Activated T-helper 2 cell treated with anti-CD3 and anti-CD28 coated beads, Interferon-gamma antibody, Interleukin-2, Interleukin-4, amounts not matched to agents 10 μg/mL and 5 μg/mL and 100 μg/mL, durations not matched to agents 14 hours and 24 hours and 36 hours (primary cell): ENCODE data around the gene ICE2. TPM values are rescaled to one million over a fixed set of nuclear protein-coding genes. Genes with fewer than 3 reads are reported as not detected.
A peak's percentile ranks its signal among the peaks of the same experiment; 100 is the strongest.

Experiments
- DNase-seq: peaks from one replicate; pipeline ENCODE4 v3.0.0; 2021; ENCODE audit warnings: low spot score
- H3K27ac Mint-ChIP-seq: one replicate; pipeline ENCODE4 v1.8.0; 2021; ENCODE audit warnings: mixed read lengths
- H3K27me3 Mint-ChIP-seq: one replicate; pipeline ENCODE4 v1.8.0; 2021; ENCODE audit warnings: low read depth, mixed read lengths
- H3K36me3 Mint-ChIP-seq: one replicate; pipeline ENCODE4 v1.8.0; 2021; ENCODE audit warnings: low read depth, mixed read lengths
- H3K4me1 Mint-ChIP-seq: one replicate; pipeline ENCODE4 v1.8.0; 2021; ENCODE audit warnings: low read depth, mixed read lengths
- H3K4me3 Mint-ChIP-seq: one replicate; pipeline ENCODE4 v1.8.0; 2021; ENCODE audit warnings: low read depth, mild to moderate bottlenecking, moderate library complexity, mixed read lengths
- H3K9me3 Mint-ChIP-seq: one replicate; pipeline ENCODE4 v1.8.0; 2021; ENCODE audit warnings: mixed read lengths
- intact Hi-C: fragments of 100-400 bp; cut with micrococcal nuclease; formaldehyde crosslinking; loops from one replicate; pipeline ENCODE4 v1.15.1; 2023
- total RNA-seq: library from RNA; stranded (reverse); gene quantifications from 2 replicates; pipeline ENCODE4 v1.2.3, GENCODE V29; 2022

The ICE2 gene
- total RNA-seq, 1 donor from 2014 or later, result 50.4 TPM

DNA sequence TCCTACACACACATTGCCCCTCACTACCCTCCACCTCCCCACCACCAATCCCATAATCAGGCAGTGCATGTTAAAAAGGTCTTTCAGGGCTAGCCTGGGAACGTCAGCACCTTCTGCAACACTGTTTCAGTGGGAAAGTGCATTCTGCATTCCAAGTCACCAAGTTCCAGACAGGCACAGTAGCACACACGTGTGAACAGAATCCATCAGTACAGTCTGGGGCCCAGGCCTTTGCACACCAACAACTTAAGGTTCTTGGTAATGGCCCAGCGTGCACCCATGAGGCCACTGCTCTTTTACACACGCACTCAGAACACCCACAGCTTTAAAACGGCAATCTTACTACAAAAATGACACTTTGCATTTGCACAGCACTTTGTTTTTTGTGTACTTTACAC, 82.4 kb downstream of the ICE2 start:
- DNase-seq, result no peak
- peak overlapping the region; percentile 96 for H3K4me3 Mint-ChIP-seq
- intact Hi-C loops, result loop anchor here (5.0 to 10.0 kb wide), 2 partner anchors 186 to 328 kb away; no protein-coding TSS in a partner anchor
- H3K27ac Mint-ChIP-seq, result peak overlapping the region; percentile 97
- H3K27me3 Mint-ChIP-seq, result no peaks in the 10 kb centered on the region
- no peaks in the 10 kb centered on the region for H3K9me3 Mint-ChIP-seq
- peaks cover 73% of the 10 kb centered on the region for H3K4me1 Mint-ChIP-seq
- peaks cover 52% of the 10 kb centered on the region for H3K36me3 Mint-ChIP-seq

DNA sequence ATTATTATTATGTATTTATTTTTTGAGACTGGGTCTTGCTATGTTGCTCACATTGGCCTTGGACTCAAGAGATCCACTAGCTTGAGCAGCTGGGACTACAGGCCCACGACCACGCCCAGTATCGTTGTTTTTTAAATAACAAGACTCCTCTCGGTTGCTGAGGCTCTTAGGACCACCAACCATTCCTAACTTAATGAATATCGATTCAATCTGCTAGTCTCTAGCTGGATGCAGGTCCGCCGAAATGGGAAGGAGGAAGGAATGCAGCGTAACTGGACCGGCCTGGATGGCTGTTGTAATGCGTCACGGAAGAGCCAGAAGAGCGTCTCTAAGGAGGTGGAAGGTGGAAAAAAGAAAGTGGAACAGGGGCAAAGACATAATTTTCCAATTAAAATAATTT, 82.8 kb downstream of the ICE2 start:
- H3K27me3 Mint-ChIP-seq, result no peaks in the 10 kb centered on the region
- peaks cover 76% of the 10 kb centered on the region for H3K4me1 Mint-ChIP-seq
- H3K27ac Mint-ChIP-seq, result peak overlapping the region; percentile 24
- intact Hi-C loops, result loop anchor here (5.0 to 10.0 kb wide), 2 partner anchors 186 to 329 kb away; no protein-coding TSS in a partner anchor
- DNase-seq, result no peak
- peaks cover 55% of the 10 kb centered on the region for H3K36me3 Mint-ChIP-seq
- H3K9me3 Mint-ChIP-seq, result no peaks in the 10 kb centered on the region
- peak overlapping the region; percentile 79 for H3K4me3 Mint-ChIP-seq

DNA sequence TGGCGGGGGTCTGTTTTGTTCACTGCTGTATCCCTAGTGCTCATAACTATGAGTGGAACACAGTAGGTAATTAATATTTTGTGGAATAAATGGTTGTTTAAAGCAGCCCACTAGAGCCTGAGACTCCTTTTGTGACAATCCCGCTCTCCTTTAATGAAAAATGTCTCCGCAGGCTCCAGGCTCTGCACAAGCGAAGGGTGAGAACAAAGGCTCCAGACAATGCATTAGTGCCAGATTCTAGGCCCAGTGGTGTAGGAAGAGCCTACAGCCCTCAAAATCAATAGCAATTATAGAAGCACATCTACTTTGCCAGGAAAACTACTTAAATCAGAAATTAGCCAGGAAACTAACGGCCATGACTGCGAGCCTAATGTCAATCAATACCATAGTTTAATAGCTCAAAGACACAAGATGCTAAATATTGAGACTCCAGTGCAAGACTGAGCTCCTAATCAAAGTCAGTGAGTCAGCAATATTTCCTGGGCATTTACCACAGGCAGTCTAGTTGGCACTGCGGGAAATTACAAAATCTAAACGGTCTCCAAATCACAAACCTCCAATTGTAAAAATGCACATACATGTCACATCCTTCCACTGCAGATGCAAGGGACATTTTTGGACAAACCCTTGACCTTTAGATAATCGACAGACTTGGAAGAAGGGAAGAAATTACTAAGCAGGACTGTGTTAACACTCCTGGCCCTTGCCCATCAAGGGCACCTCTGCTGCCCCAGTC, 83.5 kb downstream of the ICE2 start:
- Mint-ChIP-seq H3K4me3 (peak overlapping the region; percentile 49), H3K27ac (no peak overlapping the region), H3K36me3 (peaks cover 58% of the 10 kb centered on the region), H3K27me3 (no peaks in the 10 kb centered on the region), H3K4me1 (peaks cover 75% of the 10 kb centered on the region), H3K9me3 (no peaks in the 10 kb centered on the region)
- DNase-seq, result no peak
- intact Hi-C loops, result loop anchor here (5.0 to 10.0 kb wide), 2 partner anchors 187 to 329 kb away; no protein-coding TSS in a partner anchor

DNA sequence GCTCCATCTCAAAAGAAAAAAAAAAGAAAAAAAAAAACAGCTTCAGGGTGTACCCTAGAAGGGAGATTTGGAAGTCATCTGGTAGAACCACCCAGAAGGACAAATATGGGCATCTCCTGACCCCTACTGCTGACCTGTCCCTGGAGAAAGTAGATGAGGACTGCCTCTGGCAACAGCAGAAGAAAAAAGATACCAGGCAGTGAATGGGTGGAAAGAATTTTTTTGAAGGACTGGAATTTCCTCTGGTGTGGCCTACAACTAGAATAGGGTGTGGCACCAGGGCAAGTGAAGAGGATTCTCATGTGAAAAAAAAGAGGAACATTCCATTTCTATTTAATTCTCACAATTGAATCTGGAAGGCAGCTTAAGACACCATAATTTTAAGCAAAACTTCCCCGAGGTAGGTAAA, 84.2 kb downstream of the ICE2 start:
- no peak overlapping the region for H3K4me3 Mint-ChIP-seq
- H3K36me3 Mint-ChIP-seq, result peaks cover 65% of the 10 kb centered on the region

DNA sequence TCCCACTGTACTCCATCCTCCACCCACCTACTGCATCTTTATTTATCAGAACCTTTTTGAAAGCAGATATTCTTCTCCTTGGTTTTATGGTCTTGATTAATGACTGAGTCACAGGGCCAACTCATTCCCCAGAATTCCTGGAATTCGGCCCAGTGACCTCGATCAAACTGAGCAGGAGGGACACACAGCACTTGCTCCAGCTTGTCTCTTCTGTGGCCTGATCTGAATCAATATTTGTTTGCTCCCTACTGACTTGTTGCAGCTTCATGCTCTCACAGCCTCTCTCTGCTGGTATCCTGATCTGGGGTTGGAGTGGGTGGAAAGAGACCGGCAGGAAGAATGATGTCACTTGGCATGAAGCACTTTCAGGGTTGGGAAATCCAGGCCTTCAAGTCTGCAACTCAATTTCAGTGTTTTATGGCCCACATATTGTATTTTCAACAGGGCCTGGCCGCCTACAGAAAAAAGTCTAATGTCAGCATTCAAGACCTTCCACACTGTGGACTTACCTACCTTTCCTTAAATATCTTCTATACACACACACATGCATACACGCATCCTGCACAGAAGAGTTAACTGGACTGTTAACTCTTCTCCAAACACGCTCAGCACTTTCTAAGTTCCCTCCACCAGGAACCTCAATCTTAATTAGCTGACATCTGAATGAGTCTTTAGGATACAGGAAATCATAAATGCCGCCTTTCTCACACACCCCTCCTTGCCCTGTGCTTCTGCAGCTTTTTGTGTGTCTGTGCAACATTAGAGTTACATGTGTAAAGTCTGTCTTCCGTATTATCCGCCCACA, 85.8 kb downstream of the ICE2 start:
- Mint-ChIP-seq H3K27me3 (no peaks in the 10 kb centered on the region), H3K9me3 (no peaks in the 10 kb centered on the region), H3K4me3 (peak overlapping the region; percentile 34), H3K4me1 (peaks cover 80% of the 10 kb centered on the region), H3K36me3 (peaks cover 66% of the 10 kb centered on the region), H3K27ac (peak overlapping the region; percentile 83)
- intact Hi-C loops, result loop anchor here (1.0 to 10.0 kb wide), 2 partner anchors 86 to 332 kb away; partner anchors contain the start of gene ICE2
- DNase-seq, result no peak

More for the DNA sequence above, 84.2 kb downstream of the ICE2 start:
- no peaks in the 10 kb centered on the region for H3K9me3 Mint-ChIP-seq
- intact Hi-C loops, result loop anchor here (5.0 to 10.0 kb wide), 2 partner anchors 188 to 330 kb away; no protein-coding TSS in a partner anchor
- H3K4me1 Mint-ChIP-seq, result peaks cover 79% of the 10 kb centered on the region
- H3K27ac Mint-ChIP-seq, result no peak overlapping the region
- no peaks in the 10 kb centered on the region for H3K27me3 Mint-ChIP-seq
- no peak for DNase-seq

DNA sequence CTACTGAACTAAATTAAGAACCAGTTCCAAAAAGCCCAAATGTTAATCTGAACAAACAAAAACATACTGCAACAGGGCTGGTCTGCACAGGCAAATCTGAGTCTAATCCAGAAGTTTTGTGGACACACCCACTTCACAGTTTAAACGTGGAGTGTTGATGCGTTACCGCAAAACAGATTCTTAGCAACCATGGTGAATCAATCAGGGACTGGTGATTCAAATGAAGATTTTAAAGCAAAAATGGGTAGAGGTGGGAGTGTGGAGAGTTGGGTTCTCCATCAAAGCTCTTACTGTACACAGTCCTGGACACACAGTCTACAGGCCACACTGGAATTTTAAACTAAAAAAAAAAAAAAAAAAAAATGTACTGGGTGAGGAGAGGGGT, 86.3 kb downstream of the ICE2 start:
- Mint-ChIP-seq H3K36me3 (peaks cover 68% of the 10 kb centered on the region), H3K9me3 (no peaks in the 10 kb centered on the region), H3K27ac (peak overlapping the region; percentile 83), H3K27me3 (no peaks in the 10 kb centered on the region), H3K4me1 (peaks cover 82% of the 10 kb centered on the region), H3K4me3 (no peak overlapping the region)
- DNase-seq, result peak; percentile 48
- intact Hi-C loops, result loop anchor here (10.0 kb wide), 1 partner anchor 332 kb away; no protein-coding TSS in a partner anchor

DNA sequence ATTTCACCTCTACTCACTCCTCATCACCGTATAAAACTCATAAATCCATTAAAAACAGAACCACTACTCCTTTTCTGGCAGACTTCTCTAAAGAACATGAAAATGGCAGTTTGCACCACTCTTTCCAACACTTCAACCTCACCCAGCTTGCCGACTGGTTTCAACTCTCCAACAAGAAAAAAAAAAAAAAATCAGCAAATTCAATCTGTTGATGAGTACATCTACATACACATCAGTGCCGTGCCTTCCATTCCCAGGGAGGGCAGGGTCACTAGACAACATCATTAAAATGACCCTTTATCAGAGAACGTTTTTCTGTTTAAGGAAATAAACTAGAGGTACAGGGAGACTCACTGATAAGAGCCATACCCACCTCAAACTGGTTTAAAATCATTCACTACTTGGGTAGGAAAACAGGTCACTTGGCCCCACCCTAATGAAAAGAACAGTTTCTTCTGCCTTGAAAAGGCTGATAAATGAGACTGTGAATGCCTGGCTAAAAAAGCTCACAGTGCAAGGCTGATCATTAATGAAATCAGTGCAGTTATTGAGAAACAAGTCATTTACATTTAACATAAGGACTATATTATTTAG, 87.1 kb downstream of the ICE2 start:
- H3K9me3 Mint-ChIP-seq, result no peaks in the 10 kb centered on the region
- DNase-seq, result no peak
- no peak overlapping the region for H3K4me3 Mint-ChIP-seq

DNA sequence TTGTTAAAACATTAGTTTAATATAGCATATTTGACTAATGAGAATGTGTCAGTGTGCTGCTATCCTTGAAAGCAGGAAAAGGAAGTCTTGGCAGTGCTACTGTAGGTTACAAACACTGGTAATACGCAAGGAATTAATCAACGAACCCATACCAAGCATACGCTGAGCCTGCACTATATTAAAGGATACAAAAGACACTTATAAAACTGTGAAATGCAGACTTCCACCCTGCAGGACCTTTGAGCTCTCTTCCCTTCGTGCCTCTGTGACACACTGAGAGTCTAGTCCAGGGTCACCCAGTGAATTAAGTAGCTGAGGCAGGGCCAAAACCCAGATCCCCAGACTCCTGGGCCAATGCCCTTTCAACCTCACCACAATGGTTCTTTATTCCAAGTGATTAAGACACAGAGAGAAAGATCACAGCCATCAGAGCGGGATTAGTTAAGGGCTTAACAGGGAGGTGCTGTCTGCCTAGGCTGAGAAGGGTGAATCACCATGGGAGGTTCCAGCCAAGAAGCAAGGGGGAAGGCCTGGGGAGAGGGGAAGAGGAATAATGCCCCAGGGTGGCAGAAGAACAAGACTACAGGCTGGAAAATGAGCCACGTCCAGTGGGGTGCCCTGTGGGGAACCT, 88.0 kb downstream of the ICE2 start:
- Mint-ChIP-seq H3K27ac (peak overlapping the region; percentile 67), H3K9me3 (no peaks in the 10 kb centered on the region), H3K36me3 (peaks cover 72% of the 10 kb centered on the region), H3K4me1 (peaks cover 75% of the 10 kb centered on the region), H3K27me3 (no peaks in the 10 kb centered on the region), H3K4me3 (no peak overlapping the region)
- intact Hi-C loops, result loop anchor here (10.0 kb wide), 1 partner anchor 334 kb away; no protein-coding TSS in a partner anchor
- no peak for DNase-seq

More for the DNA sequence above, 87.1 kb downstream of the ICE2 start:
- peaks cover 82% of the 10 kb centered on the region for H3K4me1 Mint-ChIP-seq
- H3K27me3 Mint-ChIP-seq, result no peaks in the 10 kb centered on the region
- peak overlapping the region; percentile 73 for H3K27ac Mint-ChIP-seq
- peaks cover 72% of the 10 kb centered on the region for H3K36me3 Mint-ChIP-seq
- intact Hi-C loops, result loop anchor here (10.0 kb wide), 1 partner anchor 333 kb away; no protein-coding TSS in a partner anchor

DNA sequence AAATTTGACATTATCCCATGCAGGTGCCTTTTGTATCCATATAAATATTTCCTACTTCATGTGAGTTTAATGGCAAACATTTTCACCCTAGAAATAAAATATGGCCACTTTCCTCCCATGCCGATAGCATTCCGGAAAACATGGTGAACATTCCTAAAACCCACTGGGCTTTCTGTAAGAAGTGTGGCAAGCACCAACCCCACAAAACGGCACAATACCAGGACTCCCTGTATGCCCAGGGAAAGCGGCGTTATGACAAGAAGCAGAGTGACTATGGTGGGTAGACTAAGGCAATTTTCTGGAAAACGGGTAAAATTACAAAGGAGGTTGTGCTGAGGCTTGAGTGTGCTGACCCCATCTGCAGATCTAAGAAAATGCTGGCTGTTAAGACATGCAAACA, 88.7 kb downstream of the ICE2 start:
- intact Hi-C loops, result loop anchor here (10.0 kb wide), 1 partner anchor 335 kb away; no protein-coding TSS in a partner anchor
- Mint-ChIP-seq H3K4me1 (peaks cover 67% of the 10 kb centered on the region), H3K4me3 (no peak overlapping the region), H3K36me3 (peaks cover 70% of the 10 kb centered on the region), H3K9me3 (no peaks in the 10 kb centered on the region), H3K27ac (peak overlapping the region; percentile 75), H3K27me3 (no peaks in the 10 kb centered on the region)
- DNase-seq, result no peak

DNA sequence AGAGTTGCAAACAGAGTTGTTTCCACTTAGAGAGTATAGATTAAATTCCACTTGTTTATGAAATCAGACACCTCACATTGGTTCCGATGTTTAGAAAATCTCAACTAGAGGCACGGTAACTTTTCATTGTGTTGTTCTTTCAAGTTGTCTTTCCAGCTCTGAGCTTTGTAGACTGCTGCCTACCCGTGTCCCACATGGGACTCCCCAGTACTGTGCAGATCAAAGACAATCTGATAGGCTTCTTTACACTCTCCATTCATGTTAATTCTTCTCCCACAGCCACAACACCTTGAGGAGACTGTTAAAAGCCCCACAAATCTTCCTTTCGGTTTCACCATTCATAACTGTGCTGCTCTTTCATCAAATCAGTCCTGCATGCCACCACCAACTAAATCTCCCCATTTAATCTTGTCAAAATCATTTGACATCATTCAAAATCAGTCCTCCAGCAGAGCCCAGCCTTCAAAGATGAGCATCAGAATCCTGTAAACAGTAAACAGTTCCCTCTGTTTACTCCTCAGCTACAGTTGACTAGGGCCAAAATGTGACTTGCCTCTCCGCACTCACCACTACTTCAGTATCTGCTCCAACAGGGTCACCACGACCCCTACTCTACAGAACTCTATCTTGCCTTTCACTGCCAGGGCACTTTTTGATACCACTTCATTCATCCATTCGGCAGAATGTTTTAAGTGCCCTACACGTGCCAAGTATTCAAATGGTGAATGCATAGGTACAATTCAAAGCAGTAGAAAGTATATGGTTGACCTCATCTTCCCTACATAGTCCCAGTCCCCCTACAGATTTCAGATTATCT, 89.5 kb downstream of the ICE2 start:
- Mint-ChIP-seq H3K4me1 (peaks cover 63% of the 10 kb centered on the region), H3K4me3 (peak overlapping the region; percentile 26), H3K27ac (peak overlapping the region; percentile 75), H3K27me3 (no peaks in the 10 kb centered on the region), H3K36me3 (peaks cover 65% of the 10 kb centered on the region), H3K9me3 (no peaks in the 10 kb centered on the region)
- peak; percentile 62 for DNase-seq
- intact Hi-C loops, result loop anchor here (1.0 to 10.0 kb wide), 7 partner anchors 8 to 335 kb away; partner anchors contain the start of gene ANXA2

DNA sequence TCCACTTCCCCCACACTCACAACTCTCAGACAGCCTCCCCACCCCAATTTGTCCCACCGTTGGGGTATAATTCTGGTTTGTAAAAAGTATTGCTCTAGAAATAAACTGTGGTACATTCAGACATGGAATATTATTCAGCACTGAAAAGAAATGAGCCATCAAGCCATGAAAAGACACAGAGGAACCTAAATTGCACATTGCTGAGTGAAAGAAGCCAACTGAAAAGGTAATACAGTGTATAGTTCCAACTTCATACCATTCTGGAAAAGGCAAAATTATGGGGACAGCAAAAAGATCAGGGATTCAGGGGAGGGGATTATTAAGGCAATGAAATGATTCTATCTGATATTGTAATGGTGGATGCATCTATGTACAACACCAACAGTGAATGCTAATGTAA, 91.6 kb downstream of the ICE2 start:
- intact Hi-C loops, result no loop called here
- Mint-ChIP-seq H3K4me1 (peaks cover 46% of the 10 kb centered on the region), H3K27me3 (no peaks in the 10 kb centered on the region), H3K4me3 (no peak overlapping the region), H3K9me3 (no peaks in the 10 kb centered on the region), H3K36me3 (peaks cover 64% of the 10 kb centered on the region), H3K27ac (no peak overlapping the region)
- no peak for DNase-seq
